RWPE2 (cell line): Measurements from ENCODE around the gene SOX18.

Experiments used
- ATAC-seq: fragments of 200-7000 bp; cut with Tn5 transposase; 3 replicates; pipeline ENCODE4 v1.9.1; 2021; ENCODE audit warnings: low read depth
- DNase-seq: peaks from one replicate; pipeline ENCODE4 v3.0.0-alpha.2; 2020; ENCODE audit warnings: low spot score
- H3K27ac ChIP-seq: fragments of 450-650 bp; 2 replicates; pipeline ENCODE4 v1.5.1; 2017; ENCODE audit warnings: mild to moderate bottlenecking; ENCODE audit not compliant: poor library complexity, severe bottlenecking
- H3K27me3 ChIP-seq: fragments of 250-450 bp; sonication (Bioruptor Pico); 2 replicates; pipeline ENCODE4 v1.5.1; 2021; ENCODE audit warnings: mild to moderate bottlenecking, moderate library complexity; ENCODE audit not compliant: insufficient read depth, poor library complexity, severe bottlenecking
- H3K36me3 ChIP-seq: fragments of 250-450 bp; sonication (Bioruptor Pico); 2 replicates; pipeline ENCODE4 v1.5.1; 2020; ENCODE audit warnings: low read depth, mild to moderate bottlenecking, moderate library complexity
- H3K4me1 ChIP-seq: fragments of 250-450 bp; sonication (Bioruptor Pico); 2 replicates; pipeline ENCODE4 v1.5.1; 2021; ENCODE audit warnings: mild to moderate bottlenecking, moderate library complexity; ENCODE audit not compliant: insufficient read depth, poor library complexity, severe bottlenecking
- H3K4me3 ChIP-seq: fragments of 250-450 bp; sonication (Bioruptor Pico); 2 replicates; pipeline ENCODE4 v1.5.1; 2021; ENCODE audit warnings: mild to moderate bottlenecking, moderate library complexity; ENCODE audit not compliant: severe bottlenecking
- H3K9me3 ChIP-seq: fragments of 250-450 bp; sonication (Bioruptor Pico); 2 replicates; pipeline ENCODE4 v1.5.1; 2021; ENCODE audit warnings: mild to moderate bottlenecking, moderate library complexity; ENCODE audit not compliant: severe bottlenecking
- CTCF ChIP-seq: fragments of 450-650 bp; IDR thresholded peaks from one replicate; pipeline ENCODE4 v1.5.1; 2017; ENCODE audit warnings: mild to moderate bottlenecking, moderate library complexity; ENCODE audit not compliant: poor library complexity, severe bottlenecking

SOX18 gene

DNA sequence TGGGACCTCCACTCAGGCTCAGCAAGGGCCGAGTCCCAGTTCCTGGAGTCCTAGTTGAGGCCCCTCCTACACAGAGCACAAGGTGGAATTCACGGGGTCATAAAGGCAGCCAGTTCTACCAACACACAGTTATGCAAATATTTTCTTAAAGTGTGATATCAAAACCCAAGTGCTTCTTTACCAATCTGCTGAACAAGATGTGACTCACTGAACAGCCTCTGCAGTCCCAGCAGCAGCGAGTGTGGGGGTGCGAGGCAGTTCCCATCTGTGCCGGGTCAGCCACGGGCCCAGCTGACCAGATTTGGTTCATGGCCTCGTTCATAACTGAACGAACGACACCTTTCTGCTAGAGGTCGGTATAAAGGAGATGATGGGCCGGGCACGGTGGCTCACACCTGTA is 9.1 kb upstream of the SOX18 start:
- no peak overlapping the region for H3K27ac ChIP-seq
- TF ChIP-seq CTCF: no peak
- no peak overlapping the region for H3K4me3 ChIP-seq
- H3K4me1 ChIP-seq: no peaks in the 10 kb centered on the region
- no peaks in the 10 kb centered on the region for H3K9me3 ChIP-seq
- no peaks in the 10 kb centered on the region for H3K27me3 ChIP-seq
- H3K36me3 ChIP-seq: no peaks in the 10 kb centered on the region
- no peak for ATAC-seq
- DNase-seq: no peak

DNA sequence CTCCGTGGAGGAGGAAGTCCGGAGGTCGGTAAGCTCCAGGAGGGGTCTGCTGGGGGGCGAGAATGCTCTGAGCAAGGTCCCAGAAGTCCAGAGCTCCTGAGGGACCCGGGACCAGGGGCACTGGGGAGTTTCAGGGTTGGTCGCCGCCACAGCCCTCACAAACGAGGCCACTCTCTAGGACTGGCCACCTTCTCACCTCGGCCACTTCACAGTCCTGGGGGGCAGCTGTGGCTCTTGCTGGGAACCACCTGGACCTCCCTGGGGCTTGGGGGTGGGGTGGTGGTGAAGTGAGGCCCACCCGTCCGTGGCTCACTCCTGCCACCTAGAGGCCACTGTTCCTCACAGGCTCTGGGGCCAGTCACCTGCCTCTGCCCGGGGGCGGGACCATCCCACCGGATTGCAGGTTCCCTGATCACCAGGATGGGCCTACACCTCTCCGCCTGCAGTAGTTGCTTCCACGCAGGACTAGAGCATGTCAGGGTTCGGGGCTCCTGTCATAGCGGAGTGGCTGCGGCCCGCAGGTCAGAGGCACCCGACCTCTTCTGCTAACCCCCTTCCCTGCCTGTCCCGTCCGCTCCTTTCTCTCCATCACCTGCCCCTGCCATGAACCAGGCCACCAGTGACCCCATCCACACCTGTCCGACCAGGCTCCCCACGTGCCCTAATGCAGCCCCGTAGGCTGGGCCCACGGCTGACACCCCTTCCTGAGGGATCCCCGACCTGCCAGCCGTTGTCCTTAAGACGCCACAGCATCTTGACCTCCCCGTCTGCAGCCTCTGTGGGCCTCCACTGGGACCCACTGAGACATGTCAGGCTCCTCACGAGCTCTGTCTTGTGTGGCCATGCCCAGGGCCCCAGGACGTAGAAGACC is 8.4 kb upstream of the SOX18 start:
- H3K27ac ChIP-seq: no peak overlapping the region
- H3K4me1 ChIP-seq: no peaks in the 10 kb centered on the region
- H3K9me3 ChIP-seq: no peaks in the 10 kb centered on the region
- no peaks in the 10 kb centered on the region for H3K36me3 ChIP-seq
- H3K4me3 ChIP-seq: no peak overlapping the region
- DNase-seq: peak; percentile 97
- peak; percentile 100 for TF ChIP-seq CTCF
- H3K27me3 ChIP-seq: no peaks in the 10 kb centered on the region
- peak; percentile 69 for ATAC-seq

DNA sequence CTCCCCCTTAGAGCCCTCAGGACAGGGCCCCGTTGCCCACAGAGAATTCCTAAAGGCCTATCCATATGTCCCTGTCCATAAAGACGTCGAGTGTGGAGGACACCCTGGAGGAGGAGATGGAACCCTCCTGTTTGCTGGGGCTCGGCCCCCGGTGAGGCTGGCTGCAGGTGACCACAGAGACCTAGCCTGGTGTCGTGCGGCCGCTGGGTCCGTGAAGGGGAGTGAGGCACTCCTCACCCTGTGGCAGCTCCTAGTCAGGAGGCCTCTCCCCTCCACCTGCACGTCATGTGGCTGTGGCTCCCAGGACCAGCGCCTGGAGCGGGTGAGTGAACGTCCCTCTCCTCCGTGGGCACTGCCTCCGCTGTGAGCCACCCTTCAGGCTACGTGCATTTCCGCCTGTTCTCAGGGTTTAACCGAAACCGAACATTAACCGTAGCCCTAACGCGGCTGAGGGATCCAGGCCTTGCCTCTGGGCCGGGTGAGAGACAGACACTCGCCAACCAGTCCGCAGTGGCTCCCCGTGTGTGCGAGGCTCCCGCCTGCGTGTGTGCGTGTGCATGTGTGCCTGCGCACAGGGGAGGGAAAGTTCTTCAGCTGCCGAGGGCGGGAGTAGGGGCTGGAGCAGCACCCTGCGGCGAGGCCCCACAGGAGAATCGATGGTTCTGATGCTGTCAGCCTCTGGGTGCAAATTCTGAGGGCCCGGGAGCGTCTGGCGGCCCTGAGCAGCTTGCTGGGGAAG is 7.6 kb upstream of the SOX18 start:
- H3K9me3 ChIP-seq: no peaks in the 10 kb centered on the region
- DNase-seq (peak; percentile 82), ATAC-seq (no peak)
- no peak overlapping the region for H3K27ac ChIP-seq
- H3K27me3 ChIP-seq: no peaks in the 10 kb centered on the region
- no peak for TF ChIP-seq CTCF
- no peak overlapping the region for H3K4me3 ChIP-seq
- no peaks in the 10 kb centered on the region for H3K36me3 ChIP-seq
- H3K4me1 ChIP-seq: no peaks in the 10 kb centered on the region

GRCh38 chr20:64056639-64056888 is 7.1 kb upstream of the SOX18 start:
- no peaks in the 10 kb centered on the region for H3K4me1 ChIP-seq
- H3K27ac ChIP-seq: no peak overlapping the region
- ATAC-seq: no peak
- DNase-seq: peak; percentile 81
- H3K9me3 ChIP-seq: no peaks in the 10 kb centered on the region
- no peaks in the 10 kb centered on the region for H3K36me3 ChIP-seq
- no peak for TF ChIP-seq CTCF
- H3K27me3 ChIP-seq: peaks cover under 1% of the 10 kb centered on the region
- no peak overlapping the region for H3K4me3 ChIP-seq
